ENCODE results near the gene AIFM3.

- no peak for TF ChIP-seq CTCF (IDR thresholded peaks at IDR 0.05; ENCODE audit: borderline replicate concordance, extremely low read depth, low read length, poor library complexity, severe bottlenecking)
- no peak for TF ChIP-seq EZH2 (IDR thresholded peaks at IDR 0.05; ENCODE audit: borderline replicate concordance, low read depth, low read length, severe bottlenecking)
Measured at GRCh38 chr22:20988573-20989322, 21.7 kb downstream of the AIFM3 start.
